GM11168 (cell line): Measurements from ENCODE around the gene TMEM174.

Source experiments
- in situ Hi-C: fragments of 300-500 bp; cut with MboI; formaldehyde crosslinking; loops from one replicate; pipeline ENCODE4 v1.12.0; 2022; ENCODE audit warnings: low sequenced_read_pairs; ENCODE audit not compliant: unreplicated experiment

The TMEM174 gene

DNA sequence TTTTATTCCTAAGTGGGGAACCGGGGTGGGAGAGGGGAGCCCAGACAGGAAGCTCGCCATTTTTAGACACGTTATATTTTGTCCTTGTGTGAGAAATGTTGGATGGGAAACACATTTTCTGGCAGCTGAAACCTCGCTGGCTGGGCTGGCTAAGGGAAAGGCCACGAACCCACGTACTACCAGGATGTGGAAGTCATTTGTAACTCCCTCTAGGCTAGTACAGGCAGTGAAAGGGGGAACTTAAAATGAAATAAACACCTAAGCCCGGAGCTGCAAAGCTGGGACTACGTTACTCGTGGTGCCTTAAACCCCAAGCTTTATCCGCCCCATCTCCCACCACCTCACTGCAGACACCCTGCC, 42.5 kb downstream of the TMEM174 start:
- in situ Hi-C loops, result loop anchor here (25.0 kb wide), 1 partner anchor 222 kb away; the partner anchor contains the start of gene FOXD1

DNA sequence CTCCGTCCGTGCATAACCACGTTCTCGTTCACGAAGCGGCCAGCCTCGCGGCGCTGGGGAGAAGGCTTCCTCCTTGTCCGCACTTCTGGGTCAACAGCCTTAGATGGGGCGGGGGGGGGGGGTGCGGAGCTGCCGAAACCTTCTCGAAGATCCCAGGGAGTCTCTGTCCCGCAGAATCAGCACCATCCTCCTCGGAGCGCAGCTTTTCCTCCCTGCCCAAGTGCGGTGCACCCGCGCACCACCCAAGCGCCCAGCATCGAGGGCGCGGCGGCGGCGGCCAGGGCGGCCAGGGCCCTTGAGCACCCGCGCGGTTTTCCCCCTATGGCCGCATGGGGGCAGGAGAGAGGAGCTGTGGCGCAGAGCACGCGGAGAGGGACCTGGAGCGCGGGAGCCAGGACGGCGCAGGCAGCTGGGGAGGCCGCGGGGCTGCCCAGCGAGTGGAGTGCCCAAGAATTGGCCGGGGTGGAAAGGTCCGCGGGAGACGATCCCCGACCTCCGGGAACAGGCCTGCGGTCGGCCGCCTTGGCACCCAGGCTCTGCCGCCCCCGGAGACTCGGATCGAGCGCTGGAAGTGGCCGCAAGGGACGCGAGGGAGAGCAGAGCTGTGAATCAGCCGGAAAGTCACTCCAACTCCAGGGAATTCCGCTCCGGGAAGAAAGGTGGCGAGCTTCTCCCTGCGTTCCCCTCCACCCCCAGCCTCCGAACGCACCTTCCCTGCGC, 43.1 kb downstream of the TMEM174 start:
- in situ Hi-C loops, result loop anchor here (25.0 kb wide), 1 partner anchor 221 kb away; the partner anchor contains the start of gene FOXD1

DNA sequence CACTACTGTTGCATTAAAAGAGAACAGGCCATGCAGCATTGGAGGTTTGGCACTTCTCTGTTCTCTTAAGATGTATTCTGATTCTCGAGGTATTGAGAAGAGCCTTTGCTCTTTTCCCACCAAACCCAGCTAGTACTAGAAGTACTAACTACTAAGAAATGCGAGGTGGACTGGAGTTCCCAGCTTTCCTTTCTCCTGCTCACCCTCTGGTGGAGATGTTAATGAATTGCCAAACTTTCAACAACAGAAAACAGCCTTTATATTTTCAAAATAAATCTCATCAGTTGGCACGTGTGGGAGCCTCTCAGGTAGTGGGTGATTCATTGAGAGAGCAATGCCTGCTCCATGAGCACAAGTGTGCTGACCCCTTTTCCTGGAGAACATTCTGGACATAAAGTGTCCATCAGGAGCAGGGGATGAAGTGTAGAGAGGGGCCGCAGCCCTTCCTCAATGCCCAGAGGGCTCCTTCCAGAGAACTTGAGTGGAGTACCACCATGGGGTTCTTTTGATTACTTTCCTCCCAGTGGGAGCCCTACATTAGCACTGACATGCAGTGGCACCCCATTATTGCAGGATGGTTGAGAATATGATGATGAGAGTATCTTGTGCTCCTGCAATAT, 45.7 kb downstream of the TMEM174 start:
- in situ Hi-C loops, result loop anchor here (25.0 kb wide), 1 partner anchor 219 kb away; the partner anchor contains the start of gene FOXD1

DNA sequence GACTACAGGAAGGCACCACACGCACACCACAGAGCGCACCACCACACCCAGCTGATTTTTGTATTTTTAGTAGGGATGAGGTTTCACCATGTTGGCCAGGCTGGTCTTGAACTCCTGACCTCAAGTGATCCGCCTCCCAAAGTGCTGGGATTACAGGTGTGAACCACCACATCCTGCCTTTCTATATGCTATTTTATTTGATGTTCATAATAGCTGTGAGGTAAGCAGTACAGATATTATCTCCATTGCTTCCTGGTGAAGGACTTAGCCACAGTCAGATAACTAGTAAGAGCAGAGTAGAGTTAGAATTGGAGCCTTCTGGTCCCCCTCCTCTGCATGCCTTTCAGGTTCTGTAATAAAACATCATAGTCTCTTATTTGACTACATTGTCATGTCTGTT, 46.3 kb downstream of the TMEM174 start:
- in situ Hi-C loops, result loop anchor here (25.0 kb wide), 1 partner anchor 218 kb away; the partner anchor contains the start of gene FOXD1

DNA sequence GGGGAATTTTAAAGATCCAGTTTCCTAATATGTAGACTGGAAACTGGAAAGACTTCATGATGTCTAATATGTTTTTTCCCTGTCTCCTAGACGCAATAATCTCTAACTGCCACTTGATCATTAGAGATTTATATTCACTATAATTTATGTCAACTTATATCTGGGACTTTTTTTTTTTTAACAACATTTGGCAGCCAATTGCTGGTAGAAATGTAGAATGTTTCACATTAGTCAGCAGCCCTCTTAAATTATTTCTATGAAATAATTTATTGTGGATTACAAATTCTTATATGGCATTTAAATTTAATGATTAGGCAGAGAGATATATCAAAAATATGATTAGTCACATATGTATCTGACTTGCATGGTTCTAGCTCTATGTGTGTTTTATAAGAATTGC, 48.2 kb downstream of the TMEM174 start:
- in situ Hi-C loops, result loop anchor here (25.0 kb wide), 1 partner anchor 216 kb away; the partner anchor contains the start of gene FOXD1

GRCh38 chr5:73221726-73222125, 48.7 kb downstream of the TMEM174 start:
- in situ Hi-C loops, result loop anchor here (25.0 kb wide), 1 partner anchor 216 kb away; the partner anchor contains the start of gene FOXD1

GRCh38 chr5:73222173-73222572, 49.2 kb downstream of the TMEM174 start:
- in situ Hi-C loops, result loop anchor here (25.0 kb wide), 1 partner anchor 215 kb away; the partner anchor contains the start of gene FOXD1
